ENCODE measurements around the gene KCNIP1.

DNA sequence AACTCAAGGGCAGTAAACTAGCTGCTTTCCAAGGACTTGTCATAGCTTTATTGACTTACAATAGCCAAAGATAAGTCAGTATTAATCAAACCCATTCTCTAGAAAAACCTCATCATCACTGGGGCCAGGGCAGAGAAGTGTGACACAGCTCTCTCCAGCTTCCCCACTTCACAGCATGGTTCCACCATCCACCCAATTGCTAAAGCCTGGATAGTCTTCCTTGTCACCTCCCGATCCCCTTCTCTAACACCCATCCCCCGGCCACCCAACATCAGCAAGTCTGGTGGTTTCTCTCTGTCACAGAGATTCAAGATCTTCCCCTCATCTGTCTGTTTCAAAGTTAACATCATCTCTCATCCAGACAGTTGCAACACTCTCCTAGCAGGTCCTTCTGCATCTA lies 191.1 kb downstream of the KCNIP1 start:
- TF ChIP-seq CTCF (optimal IDR thresholded peaks at IDR 0.05 in 1 of 3, IDR thresholded peaks at IDR 0.05 in 1 of 3, conservative IDR thresholded peaks at IDR 0.05 in 1 of 3; ENCODE audit: extremely low read depth in 1 of 3, insufficient read depth in 2 of 3, low read length in 3 of 3): no peak
- TF ChIP-seq EZH2 (IDR thresholded peaks at IDR 0.05; ENCODE audit: low read length): no peak

Measured in keratinocyte (primary cell).